ENCODE measurements around the gene PHF5A.

PHF5A gene, protein sequence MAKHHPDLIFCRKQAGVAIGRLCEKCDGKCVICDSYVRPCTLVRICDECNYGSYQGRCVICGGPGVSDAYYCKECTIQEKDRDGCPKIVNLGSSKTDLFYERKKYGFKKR

DNA sequence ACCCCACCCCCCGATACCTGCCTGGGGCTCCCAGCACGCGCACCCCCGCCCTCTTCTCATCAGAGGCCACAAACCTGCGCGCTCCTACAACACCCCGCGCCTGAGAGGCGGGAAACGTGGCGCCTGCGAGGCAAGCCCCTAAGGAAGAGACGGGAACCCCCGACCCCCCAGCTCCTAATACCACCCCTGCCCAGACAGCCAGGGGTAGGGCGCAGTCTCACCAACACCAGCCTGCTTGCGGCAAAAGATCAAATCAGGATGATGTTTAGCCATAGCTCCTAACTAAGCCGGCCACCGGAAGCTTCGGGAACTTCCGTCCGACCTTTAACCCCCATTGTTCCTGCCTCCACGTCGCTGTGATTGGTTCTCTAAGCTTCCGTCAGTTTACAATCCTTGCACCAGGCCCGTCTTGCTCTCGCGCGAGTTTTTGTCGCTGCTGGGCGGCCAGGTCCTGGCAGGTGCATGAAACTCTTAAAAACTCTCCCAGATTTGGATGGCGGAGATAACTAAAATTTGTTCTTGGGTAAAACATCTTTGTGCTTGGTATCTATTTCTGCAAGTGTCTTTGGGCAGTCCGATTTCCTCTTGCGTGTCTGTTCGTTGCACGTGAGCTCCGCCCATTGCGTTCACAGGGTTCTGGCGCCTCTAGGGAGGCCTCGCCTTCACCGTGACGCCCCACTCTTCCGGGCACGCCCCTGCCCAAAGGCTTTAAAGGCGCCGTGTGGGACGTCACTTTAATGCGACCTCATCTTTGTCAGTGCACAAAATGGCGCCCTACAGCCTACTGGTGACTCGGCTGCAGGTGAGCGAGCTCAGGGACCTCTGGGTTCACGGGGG lies at the start of gene PHF5A, which contains the start of gene ACO2:
TSS of gene PHF5A (minus strand) at position 312 of the 837 bp plus-strand sequence. CDS start at position 273, 39 bp downstream.
TSS of gene ACO2 (plus strand) at position 737 of the 837 bp plus-strand sequence. CDS start at position 767, 30 bp downstream.
- peak; percentile 87 for DNase-seq

DNA sequence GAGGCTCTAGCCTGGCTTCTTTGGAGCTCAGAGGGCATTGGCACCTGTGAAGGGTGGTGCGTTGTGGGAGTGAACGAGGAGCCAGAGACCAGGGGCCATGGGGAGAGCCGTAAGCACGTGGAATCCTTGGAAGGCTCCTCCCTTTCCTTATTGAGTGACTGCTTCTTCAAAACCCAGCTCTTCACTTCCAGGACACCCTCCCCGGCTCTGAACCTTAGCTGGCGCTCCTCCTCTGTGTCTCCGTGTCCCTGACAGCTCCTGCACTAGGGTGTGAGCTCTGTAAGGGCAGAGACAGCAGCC lies 49.5 kb upstream of the PHF5A start:
- DNase-seq, result no peak

DNA sequence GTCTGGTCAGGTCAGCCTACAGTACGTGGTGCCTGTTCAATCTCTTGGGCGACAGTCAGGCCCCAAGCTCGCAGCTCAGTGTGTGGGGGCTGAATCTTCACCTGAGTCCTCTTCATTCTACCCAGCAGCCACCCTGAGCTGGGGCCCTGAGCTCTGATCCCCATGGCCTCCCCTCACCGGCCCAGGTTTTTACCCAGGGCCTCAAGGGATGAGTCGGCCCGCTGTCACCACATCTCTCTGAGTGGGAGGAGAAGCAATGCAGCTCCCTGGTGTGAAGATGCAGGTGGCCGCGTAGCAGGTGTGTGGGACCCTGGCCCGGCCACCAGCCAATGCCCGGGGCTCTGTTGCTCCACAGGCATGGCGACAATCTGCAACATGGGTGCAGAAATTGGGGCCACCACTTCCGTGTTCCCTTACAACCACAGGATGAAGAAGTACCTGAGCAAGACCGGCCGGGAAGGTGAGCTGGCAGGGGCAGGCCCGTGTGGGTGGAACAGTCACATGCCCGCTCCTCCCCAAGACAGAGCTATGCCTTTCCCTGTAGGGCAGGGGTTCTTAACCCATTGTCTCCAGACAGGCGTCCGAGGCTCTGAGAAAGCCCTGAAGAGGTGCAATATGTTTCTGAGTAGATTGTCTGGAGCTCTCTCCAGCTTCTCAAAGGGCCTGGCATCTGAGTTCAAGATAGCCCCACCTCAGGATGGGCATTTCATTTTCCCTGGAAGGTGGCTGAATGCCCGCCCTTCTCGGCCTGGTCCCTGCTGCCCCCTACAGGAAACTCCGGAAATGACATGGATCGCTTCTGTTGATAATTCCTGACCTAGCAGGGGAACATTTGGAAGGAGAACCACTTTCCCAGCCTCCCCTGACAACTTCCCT lies 48.9 kb upstream of the PHF5A start:
- no peak for DNase-seq

DNA sequence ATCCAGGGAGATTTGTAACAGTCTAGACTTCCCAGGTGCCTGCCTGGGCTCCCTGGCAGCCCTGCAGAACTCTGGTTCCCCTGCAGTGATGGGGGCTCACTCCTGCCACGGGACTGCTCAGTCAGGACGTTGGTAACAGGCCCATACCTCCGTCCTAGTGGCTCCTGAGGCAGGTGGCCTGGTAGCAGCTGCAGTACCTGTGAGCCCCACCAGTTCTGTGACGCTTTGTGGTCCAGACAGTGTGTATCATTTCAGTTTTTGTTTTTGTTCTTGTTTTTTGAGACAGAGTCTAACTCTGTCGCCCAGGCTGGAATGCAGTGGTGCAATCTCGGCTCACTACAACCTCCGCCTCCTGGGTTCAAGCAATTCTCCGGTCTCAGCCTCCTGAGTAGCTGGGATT lies 48.0 kb upstream of the PHF5A start:
- no peak for DNase-seq

DNA sequence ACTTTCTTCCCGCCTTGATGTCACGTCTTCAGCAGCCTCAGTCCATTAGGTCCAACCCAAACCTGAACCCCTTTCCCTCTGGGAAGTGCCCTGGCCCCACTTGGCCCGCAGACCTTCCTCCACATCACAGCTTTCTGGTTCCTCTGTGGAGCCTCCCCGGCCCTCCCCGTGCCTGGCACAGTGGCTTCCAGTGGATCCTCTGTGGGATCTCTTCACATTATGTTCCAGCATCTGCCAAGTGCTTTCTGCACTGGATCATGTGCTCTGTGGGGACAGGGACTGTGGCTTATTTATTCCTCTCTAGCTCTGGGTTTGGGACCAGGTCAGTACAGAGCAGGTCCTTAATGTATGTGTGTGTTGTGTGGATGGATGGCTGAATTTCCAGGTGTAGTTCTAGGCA lies 44.9 kb upstream of the PHF5A start:
- DNase-seq, result no peak

DNA sequence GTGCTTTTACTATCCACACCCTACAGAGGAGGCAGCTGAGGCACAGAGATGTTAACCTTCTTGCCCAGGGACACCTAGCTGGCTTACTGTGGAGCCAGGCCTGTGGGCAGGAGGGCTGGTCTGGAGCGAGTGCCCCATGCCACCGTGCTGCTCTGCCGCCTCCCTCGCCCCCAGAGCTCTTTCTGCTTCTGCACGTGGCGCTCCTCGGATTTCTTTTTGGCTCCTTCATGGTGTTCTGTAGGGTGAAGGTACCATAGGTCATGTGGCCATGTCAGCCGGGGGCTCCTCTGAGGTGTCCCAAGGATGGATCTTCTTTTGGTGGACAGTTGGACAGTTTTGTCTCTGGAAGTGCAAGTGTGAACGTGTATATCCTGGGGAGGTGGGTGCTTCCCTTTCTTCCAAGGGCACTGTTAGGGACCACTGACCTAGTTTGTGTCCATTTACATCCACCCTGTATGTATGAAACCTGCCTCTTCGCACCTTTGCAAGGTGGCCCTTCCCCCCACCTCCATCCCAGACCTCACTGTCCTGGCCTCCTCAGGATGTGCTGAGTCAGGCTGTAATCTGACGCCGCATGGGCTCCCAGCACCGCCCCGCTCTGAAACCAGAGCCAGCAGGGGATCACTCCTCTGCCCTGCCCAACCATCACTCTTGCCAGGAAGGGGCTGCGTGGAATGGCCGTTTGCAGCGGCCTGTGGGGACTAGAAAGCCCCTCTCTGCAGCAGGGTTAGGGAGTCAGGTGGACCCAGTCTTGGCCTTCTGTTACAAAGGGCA lies 44.1 kb upstream of the PHF5A start:
- DNase-seq, result no peak

DNA sequence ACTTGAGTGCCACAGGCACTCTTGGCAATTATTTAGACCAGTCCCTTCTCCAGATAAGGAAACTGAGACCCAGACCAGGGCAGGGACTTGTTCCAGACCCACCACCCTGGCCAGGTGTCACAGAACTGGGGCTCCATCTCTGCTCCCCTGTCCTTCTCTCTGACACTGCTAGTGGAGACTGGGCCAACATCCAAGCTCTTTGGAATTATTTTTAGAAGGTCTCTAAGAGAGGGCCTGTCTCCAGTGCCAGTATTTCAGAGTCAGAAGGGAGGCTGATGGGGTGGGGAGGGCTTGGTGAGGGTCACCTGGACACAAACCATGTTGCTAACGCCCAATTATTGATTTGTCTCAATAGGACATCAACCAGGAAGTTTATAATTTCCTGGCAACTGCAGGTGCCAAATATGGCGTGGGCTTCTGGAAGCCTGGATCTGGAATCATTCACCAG lies 43.1 kb upstream of the PHF5A start:
- no peak for DNase-seq

DNA sequence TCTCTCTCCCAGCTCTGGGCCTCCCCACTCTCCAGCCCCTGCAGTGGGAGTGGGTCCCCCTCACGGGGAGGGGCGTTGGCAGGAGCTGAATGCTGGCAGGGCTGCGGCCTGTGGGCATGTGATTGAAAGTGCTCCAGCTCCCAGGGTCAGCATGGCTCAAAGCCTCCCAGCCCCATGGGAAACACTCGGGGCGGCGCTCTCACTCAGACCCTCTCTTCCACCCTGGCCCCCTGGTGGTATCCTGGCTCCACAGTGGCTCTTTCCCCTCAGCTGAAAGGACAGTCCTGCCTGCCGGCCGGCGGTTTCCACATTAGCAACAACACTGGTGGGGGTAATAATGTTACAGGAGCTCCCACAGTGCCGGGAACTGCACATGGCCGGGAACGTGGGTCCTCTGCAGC lies 40.3 kb upstream of the PHF5A start:
- DNase-seq, result no peak

DNA sequence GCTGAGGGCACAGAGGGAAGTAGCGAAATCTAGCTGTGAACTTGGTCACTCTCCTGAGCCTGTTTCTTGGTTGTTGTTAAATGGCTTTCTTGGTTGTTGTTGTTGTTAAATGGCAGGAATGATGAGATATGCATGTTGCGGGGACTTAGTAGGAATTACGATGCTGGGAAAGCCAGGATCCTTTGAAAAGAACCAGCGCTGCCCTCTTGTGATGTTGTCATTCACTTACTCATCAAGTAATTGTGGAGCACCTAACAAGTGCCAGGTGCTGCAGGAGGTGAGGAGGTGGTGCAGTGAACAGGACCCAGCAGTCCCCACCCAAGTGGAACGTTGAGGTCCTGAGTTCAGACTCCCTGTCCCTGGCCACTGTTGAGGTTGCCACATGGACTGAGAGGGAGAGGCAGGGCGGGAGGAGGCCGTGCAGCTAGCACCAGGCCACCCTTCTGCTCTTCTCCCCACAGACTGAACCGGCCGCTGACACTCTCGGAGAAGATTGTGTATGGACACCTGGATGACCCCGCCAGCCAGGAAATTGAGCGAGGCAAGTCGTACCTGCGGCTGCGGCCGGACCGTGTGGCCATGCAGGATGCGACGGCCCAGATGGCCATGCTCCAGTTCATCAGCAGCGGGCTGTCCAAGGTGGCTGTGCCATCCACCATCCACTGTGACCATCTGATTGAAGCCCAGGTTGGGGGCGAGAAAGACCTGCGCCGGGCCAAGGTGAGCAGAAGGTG lies 39.0 kb upstream of the PHF5A start:
- DNase-seq, result no peak

DNA sequence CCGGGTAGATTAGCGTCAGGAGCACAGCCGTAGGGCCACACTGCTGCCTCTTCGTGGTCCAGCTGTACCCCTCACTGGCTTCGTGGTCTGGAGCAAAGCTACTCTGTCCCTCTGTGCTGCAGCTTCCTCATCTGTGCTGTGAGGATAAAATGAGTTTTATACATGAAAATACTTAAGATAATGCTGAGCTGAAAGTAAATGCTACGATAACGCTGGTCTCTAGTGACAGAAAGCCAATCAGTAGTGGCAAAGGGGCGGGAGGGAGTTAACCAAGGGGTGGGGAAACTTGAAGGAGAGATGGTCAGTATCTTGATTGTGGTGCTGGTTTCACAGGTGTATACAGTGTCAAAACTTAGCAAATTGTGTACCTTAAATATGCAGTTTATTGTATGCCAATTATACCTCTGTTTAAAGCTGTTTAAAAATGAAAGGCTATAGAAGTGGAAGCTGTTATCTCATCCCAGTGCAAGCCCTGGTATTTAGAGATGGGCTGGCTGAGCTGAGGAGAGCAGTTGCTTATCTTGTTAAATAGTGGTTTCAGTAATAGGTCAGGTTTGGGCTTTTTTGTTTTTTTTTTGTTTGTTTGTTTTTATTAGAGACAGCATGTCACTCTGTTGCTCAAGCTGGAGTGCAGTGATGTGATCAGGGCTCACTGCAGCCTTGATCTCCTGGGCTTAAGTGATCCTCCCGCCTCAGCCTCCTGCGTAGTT lies 37.2 kb upstream of the PHF5A start:
- DNase-seq, result no peak

DNA sequence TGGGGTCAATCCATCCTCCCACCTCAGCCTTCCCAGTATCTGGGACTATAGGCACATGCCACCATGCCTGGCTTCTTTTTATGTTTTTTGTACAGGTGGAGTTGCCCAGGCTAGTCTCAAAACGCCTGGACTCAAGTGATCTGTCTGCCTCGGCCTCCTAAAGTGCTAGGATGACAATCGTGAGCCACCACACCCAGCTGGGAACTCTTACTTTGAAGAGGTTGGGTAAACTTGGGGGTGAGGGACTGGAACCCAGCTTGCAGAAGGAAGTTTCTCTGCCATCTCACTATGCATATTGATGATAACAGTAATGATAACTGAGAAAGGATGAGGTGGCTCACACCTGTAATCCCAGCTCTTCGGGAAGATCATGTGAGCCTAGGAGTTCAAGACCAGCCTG lies 36.3 kb upstream of the PHF5A start:
- DNase-seq, result no peak

DNA sequence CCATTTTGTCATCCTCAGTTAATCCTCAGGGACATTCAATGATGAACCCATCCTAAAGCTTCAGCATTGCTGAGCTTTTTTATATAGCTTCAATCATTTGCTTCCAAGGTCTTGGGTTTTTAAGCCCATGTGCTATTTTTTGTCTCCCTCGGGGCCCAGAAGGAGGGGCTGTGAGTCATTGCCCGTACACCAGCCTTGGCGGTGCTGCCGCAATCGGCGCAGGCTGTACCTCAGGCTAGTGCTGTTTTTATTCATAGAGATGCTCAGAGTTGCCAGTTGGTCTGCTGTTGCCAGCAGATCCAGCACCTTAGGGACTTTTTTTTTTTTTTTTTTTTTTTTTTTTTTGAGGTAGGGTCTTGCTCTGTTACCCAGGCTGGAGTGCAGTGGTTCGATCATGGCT lies 35.9 kb upstream of the PHF5A start:
- no peak for DNase-seq

DNA sequence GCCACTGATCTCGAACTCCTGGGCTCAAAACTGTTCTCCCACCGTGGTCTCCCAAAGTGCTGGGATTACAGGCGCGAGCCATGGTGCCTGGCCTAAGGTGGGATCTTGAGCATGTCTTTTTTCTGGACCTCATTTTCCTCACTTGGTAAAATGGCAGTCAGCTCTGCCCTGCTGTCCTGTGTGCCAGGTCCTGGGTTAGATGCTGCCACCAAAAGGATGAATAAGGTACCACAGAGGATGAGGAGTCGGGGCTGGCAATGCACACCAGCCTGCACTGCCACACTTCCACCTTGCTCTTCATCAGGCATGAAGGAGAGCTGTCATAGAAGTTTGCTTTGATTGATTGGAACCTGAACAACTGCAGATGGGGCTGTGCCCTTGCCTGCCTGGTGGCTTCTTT lies 32.7 kb upstream of the PHF5A start:
- no peak for DNase-seq

DNA sequence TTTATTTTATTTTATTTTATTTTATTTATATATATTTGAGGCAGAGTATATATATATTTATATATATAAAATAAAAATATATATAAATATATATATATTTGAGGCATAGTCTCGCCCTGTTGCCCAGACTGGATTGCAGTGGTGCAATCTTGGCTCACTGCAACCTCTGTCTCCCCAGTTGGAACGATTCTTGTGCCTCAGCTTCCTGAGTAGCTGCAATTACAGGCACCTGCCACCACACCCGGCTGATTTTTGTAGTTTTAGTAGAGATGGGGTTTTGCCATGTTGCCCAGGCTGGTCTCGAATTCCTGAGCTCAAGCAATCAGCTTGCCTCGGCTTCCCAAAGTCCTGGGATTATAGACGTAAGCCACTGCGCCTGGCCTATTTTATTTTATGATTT lies 31.8 kb upstream of the PHF5A start:
- no peak for DNase-seq

DNA sequence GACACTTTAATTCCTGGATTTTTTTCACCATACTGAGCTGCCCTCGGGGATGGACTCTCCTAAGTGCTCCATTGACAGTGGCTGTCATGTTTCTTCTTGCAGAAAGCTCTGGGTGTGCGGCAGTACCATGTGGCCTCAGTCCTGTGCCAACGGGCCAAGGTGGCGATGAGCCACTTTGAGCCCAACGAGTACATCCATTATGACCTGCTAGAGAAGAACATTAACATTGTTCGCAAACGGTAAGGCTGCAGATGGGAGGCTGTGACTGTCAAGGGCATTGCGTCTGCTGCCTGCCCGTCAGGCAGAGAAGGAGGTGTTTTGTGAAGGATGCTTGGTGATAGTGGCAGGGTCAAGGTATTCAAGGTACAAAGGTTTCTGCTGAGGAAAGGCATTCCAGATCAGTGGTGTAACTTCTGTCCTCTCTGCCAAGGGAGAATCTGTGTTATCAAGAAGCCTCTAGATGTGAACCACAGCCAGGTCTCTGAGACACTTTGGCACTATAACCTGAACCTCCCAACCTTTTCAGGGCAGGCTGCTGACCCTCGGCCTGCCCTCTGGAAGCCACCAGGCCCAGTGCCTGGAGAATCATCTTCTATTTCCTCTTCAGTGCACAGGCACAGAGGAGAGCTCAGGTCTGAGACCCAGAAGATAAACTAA lies 31.3 kb upstream of the PHF5A start:
- no peak for DNase-seq

DNA sequence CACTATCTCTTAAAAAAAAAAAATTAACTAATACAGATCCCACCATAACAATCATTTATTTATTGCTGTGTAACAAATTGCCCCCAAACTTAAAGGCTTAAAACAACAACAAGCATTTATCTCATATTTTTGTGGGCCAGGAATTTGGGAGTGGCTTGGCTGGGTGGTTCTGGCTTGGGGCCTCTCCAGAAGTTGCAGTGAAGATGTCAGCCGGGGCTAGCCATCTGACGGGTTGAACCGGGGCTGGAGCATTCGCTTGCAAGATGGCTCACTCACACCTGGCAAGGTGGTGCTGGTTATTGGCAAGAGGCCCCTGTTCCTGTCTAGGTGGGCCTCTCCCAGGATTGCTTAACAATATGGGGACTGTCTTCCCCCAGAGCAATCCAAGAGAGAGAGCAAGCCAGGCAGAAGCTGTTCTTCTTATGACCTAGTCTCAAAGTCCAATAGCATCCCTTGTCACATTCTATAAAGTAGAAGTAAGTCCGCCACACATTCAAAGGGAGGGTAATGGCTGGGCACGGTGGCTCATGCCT lies 29.9 kb upstream of the PHF5A start:
- DNase-seq, result no peak

DNA sequence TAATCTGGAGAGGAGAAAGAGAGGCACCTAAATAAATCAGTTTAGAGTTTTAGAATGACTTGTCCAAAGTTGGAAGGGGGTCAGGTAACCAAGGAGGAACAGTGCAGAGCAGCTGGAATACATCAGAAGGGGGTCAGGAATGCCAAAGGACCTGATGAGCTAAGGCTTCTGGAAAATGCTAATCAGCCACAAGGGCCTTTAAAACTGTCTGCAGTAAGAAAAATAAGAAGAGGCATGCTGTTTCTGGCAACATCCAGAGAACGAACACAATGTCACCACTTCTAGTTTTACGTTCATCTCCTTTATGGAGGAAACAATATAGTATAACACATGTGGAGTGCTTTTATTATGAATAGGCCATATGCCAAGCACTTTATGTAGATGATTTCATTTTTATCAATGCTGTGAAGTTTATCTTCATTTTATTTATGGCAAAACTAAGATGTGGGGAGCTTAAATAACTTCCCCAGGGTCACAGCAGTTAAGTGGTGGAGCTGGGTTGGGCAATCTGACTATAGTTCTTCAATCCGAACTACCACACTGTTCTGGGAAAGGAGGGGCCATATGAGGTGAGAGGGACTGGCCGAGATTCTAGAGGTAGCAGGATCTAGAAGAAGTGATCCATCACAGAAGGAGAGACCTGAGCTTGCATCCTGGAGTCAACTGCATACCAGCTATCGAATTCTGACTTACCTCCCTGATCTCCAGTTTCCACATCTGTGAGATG lies 23.0 kb upstream of the PHF5A start:
- no peak for DNase-seq

DNA sequence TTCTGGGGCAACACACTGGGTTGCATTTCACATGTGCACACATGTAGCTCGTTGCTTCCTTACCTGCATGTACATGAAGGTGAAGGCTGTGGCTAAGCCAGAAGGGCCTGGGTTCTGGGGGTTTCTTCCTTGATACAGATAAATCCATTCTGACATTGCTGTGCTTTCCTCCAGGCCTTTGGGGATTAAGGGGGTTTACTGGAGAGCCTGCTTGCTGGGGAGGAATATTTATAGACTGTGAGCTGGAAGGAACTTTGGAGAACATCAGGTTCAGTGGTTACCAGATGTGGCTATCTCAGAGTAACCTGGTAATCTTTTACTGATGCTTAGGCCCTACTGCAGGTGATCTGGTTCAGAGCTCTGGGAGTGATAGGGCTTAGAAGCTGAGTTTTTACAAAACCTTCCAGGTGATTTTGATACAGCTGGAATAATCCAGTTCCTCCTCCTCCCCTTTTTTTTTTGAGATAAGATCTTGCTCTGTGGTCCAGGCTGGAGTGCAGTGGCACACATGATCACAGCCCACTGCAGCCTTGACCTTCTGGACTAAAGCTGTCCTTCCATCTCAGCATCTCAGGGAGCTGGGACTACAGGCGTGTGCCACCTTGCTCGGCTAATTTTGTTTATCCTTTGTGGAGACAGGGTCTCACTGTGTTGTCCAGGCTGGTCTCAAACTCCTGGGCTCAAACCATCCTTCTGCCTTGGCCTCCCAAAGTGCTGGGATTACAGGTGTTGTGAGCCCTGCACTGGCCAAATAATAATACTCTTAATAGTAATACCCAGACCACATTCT lies 20.3 kb upstream of the PHF5A start:
- no peak for DNase-seq

DNA sequence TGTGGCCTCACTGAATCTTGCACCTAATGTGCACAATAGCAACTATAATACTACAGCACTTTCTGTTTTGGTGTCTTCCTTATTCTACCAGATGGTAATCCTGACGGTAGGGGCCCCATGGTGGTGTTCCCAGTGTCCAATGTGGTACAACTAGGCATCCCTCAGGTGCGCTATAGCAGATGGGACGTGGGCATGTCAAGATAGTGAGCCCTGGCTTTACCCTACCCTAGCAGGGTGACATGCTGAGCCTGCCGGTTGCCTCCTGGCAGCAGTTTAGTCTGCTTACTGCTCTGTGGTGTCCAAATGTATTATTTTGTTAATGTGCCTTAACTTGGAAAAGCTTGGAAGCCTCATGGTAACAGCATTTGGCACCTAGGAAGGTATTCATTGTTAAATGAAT lies 19.6 kb upstream of the PHF5A start:
- no peak for DNase-seq
